ENCODE measurements around the gene CNGA4.
"Not testable (repeated sequence)": the region's sequence is repeated elsewhere in the genome, so short reads cannot be mapped to it uniquely, and the experiment has no call there.

CNGA4 gene

GRCh38 chr11:6225024-6225423 lies 13.9 kb upstream of the CNGA4 start:
- DNase-seq (ENCODE audit: low spot score): no peak

DNA sequence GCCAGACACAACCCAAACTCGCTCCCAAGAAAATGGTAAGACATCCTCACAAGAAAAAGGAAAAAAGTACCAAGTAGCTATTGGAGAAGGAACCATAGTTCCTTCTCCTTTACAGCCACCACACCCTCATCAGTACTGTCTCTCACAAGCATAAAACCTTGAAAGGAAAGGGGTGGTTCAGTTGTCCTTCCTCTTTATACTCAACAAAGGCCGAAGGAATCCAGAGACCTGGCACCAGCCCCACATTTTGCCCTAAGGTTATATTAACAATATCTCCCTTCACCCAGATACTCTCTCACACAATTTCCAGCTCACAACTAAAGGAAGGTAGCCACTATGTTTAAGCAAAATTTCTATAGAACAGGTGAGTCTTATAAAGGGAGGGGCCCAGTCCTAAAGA lies 13.0 kb upstream of the CNGA4 start:
- DNase-seq (ENCODE audit: low spot score): no peak

DNA sequence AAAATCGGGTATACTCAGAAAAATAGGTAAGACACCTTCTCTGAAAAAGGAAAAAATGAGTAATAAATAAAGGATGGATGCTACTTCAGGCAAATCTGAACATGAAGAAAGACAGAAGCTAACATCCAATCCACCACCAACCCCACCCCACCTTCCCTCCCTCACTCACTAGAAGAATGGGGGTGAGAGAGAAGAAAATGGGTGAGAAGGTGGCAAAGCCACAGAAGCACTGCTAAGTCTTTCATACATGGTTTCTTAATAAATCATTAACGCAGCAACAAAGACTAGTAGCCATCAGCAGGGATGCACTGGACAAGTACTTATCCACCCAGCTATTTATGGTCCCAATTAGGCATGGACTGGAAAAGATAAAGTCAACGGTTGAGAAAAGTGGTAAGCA lies 10.4 kb upstream of the CNGA4 start:
- DNase-seq (ENCODE audit: low spot score): no peak

GRCh38 chr11:6229911-6230310 lies 9.0 kb upstream of the CNGA4 start:
- DNase-seq (ENCODE audit: low spot score): peak; percentile 61

DNA sequence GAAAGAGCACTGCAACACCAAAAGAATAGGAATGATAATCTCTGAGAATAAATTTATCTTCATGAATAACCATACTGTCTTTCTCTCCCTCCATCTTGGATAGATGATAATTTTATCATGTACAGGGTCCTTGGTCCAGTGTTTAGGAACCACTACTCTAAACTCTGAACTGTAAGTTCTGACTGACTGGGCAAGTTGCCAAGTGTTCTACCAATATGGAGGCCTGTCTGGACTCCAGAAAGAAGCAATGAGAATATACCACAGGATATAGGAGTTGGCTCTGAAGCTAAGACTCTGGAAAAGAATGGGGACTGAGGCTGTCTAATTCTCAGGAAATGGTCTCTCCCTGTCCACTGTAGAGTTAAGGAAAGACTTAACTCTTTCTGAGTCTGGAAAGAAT lies 6.0 kb upstream of the CNGA4 start:
- no peak for DNase-seq (ENCODE audit: low spot score)

- no peak for DNase-seq (ENCODE audit: low spot score)
Measured at GRCh38 chr11:6233984-6234386, 4.9 kb upstream of the CNGA4 start.

DNA sequence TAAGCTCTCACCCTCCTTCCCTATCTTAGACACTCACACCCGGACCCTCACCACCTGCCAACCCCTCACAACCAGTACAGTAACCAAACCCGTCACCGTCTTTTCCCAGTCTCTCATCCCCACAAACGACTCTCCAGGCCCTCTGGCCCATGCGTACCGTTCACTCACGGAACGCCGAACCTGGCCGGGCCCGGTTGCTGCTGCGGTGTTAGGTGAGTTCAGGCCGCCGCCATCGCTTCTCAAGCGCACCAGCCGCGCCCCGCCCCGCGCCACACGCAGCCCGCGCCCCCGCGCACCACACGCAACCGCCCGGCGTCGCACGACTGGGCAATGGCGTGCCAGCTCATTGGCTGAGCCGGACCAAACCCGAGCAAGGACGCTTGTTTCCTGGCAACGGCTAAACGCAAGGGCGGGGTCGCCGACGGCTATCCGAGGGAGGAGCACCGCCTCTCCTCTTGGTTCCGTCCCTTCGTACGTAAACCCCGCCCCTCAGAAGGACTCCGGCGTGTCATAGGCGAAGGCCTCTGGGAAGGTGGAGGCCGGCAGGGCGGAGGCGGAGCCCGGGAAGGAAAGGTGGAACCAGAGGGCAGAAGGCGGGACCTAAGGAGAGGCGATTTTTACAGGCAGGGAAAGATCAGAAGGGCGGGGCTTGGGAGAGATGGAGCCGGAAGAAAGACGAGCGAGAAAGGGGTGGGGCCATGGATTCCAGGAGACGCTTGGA lies 4.3 kb upstream of the CNGA4 start, which contains the start of gene FHIP1B:
Gene FHIP1B (minus strand): TSS at position 250 of the 721 bp plus-strand sequence. CDS start 10,120 bp downstream, outside the sequence.
- peak; percentile 100 for DNase-seq (ENCODE audit: low spot score)

GRCh38 chr11:6237266-6237665 lies 1.6 kb upstream of the CNGA4 start:
- DNase-seq (ENCODE audit: low spot score): no peak

DNA sequence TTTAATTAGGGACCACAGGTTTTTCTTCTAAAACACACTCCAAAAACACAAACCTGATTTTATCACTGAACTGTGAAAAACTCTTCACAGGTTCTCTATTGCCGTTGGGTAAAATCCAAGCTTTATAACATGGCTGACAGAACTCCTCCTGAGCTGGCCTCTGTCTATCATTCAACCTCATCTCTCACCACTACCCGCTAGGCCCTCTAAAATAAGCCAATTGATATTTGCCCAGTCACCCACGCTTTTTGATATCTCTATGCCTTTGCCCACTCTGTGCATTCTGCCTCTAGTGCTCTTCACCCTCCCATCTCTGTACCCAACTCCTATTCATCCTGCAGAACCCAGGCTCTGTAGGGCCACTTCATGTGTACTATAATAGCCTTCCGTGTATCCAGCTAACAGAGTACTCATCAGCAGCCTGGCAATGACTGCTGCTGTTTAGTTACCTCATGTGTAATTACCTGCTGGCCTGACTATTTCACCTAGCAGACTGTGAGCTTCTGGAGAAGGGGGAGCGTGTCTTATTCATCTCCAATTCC lies 1.1 kb upstream of the CNGA4 start:
- DNase-seq (ENCODE audit: low spot score): no peak

DNA sequence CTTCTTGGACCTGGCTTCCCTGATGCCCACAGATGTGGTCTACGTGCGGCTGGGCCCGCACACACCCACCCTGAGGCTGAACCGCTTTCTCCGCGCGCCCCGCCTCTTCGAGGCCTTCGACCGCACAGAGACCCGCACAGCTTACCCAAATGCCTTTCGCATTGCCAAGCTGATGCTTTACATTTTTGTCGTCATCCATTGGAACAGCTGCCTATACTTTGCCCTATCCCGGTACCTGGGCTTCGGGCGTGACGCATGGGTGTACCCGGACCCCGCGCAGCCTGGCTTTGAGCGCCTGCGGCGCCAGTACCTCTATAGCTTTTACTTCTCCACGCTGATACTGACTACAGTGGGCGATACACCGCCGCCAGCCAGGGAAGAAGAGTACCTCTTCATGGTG lies 1.2 kb downstream of the CNGA4 start:
- no peak for DNase-seq (ENCODE audit: low spot score)

- no peak for DNase-seq (ENCODE audit: low spot score)
Measured at GRCh38 chr11:6240781-6241180, 1.9 kb downstream of the CNGA4 start.

GRCh38 chr11:6241316-6241715 lies 2.4 kb downstream of the CNGA4 start:
- DNase-seq (ENCODE audit: low spot score): no peak

GRCh38 chr11:6245536-6245935 lies 6.6 kb downstream of the CNGA4 start:
- DNase-seq (ENCODE audit: low spot score): no peak

- DNase-seq (ENCODE audit: low spot score): no peak
Measured at GRCh38 chr11:6248248-6248647, 9.4 kb downstream of the CNGA4 start.

GRCh38 chr11:6248897-6249296 lies 10.0 kb downstream of the CNGA4 start:
- DNase-seq (ENCODE audit: low spot score): not testable (repeated sequence)

GRCh38 chr11:6249770-6250555 lies 11.1 kb downstream of the CNGA4 start:
- peak; percentile 11 for DNase-seq (ENCODE audit: low spot score)

- peak; percentile 69 for DNase-seq (ENCODE audit: low spot score)
Measured at GRCh38 chr11:6251120-6251733, 12.3 kb downstream of the CNGA4 start.

- DNase-seq (ENCODE audit: low spot score): no peak
Measured at GRCh38 chr11:6251990-6252473, 13.1 kb downstream of the CNGA4 start.

DNA sequence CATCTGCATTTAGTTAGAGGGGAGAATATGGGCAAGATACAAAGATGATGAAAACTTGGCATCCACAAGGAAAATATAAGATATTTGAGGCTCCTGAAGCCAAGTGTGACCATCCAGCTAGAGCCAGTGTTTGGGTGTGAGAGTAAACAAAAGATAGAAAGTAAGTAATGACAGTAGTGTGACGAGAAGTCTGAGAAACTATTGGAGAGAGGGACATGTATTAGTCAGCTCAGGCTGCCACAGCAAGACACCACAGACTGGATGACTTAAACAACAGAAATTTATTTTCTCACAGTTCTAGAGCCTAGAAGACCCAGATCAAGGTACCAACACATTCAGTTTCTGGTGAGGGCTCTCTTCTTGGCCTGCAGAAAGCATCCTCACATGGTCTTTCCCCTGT lies 14.3 kb downstream of the CNGA4 start:
- DNase-seq (ENCODE audit: low spot score): no peak

DNA sequence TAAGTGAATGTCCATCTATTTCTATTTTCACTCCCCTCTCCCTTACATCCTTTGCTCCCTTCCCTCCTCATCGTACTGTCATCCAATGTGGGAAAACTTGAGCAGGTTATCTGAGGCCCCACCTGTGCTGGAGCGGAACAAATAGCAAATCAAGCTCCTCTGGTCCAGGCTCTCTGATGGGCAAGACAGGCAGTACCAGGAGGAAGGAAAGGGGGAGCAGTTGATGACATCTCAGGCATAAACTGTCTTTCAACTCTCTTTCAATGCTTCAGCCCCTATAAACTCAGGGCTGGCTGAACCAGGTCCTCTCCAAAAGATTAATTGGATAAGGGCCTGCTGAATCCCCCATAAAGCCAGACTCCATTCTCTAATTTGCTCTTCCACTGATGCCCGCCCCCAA lies 19.3 kb downstream of the CNGA4 start:
- DNase-seq (ENCODE audit: low spot score): no peak

- no peak for DNase-seq (ENCODE audit: low spot score)
Measured at GRCh38 chr11:6258571-6259081, 19.7 kb downstream of the CNGA4 start.

GRCh38 chr11:6260207-6260726 lies 21.4 kb downstream of the CNGA4 start:
- DNase-seq (ENCODE audit: low spot score): no peak

All from SW480 (cell line).